Activated T-cell treated with anti-CD3 and anti-CD28 coated beads, Interleukin-2, amount 50 U/mL, for 24 hours (primary cell): ENCODE measurements around the gene ATP1A2.

Experiments used
- DNase-seq: peaks from one replicate; pipeline ENCODE4 v3.0.0-alpha.2; 2020
- H3K27ac Mint-ChIP-seq: 2 replicates; pipeline ENCODE4 v1.8.0; 2020; ENCODE audit warnings: mild to moderate bottlenecking, mixed read lengths
- H3K27me3 Mint-ChIP-seq: 2 replicates; pipeline ENCODE4 v1.8.0; 2020; ENCODE audit warnings: mixed read lengths
- H3K36me3 Mint-ChIP-seq: 2 replicates; pipeline ENCODE4 v1.8.0; 2020; ENCODE audit warnings: low read depth, mixed read lengths
- H3K4me1 Mint-ChIP-seq: 2 replicates; pipeline ENCODE4 v1.8.0; 2020; ENCODE audit warnings: low read depth, mixed read lengths
- H3K4me3 Mint-ChIP-seq: 2 replicates; pipeline ENCODE4 v1.8.0; 2020; ENCODE audit warnings: mild to moderate bottlenecking, moderate library complexity, mixed read lengths
- H3K9me3 Mint-ChIP-seq: 2 replicates; pipeline ENCODE4 v1.8.0; 2020; ENCODE audit warnings: mixed read lengths

The ATP1A2 gene

DNA sequence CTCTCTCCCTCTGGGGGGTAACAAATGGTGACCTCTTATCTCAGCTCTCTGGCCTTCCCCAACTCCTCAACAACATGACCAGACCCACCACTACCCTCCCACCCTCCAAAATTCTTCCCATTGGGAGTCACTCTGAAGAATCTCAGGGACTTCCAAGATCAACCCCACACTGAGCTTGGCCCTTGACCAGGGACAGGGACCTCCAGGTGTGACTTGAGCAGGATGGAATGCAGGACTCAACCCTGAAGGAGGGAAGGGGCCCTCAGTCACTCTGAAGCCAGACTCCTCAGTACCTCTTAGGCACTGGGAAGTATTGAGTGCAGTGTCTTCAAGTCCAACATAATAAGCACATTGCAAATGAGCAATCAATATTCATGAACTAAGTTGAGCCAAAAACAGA is 76.7 kb downstream of the ATP1A2 start:
- Mint-ChIP-seq H3K4me1 (no peaks in the 10 kb centered on the region), H3K27me3 (no peaks in the 10 kb centered on the region), H3K36me3 (no peaks in the 10 kb centered on the region), H3K27ac (no peak overlapping the region), H3K4me3 (no peak overlapping the region), H3K9me3 (no peaks in the 10 kb centered on the region)
- DNase-seq, result no peak
